Measurements from ENCODE around the gene PCYT2.
"Not testable (repeated sequence)": the region's sequence is repeated elsewhere in the genome, so short reads cannot be mapped to it uniquely, and the experiment has no call there.

PCYT2 gene

DNA sequence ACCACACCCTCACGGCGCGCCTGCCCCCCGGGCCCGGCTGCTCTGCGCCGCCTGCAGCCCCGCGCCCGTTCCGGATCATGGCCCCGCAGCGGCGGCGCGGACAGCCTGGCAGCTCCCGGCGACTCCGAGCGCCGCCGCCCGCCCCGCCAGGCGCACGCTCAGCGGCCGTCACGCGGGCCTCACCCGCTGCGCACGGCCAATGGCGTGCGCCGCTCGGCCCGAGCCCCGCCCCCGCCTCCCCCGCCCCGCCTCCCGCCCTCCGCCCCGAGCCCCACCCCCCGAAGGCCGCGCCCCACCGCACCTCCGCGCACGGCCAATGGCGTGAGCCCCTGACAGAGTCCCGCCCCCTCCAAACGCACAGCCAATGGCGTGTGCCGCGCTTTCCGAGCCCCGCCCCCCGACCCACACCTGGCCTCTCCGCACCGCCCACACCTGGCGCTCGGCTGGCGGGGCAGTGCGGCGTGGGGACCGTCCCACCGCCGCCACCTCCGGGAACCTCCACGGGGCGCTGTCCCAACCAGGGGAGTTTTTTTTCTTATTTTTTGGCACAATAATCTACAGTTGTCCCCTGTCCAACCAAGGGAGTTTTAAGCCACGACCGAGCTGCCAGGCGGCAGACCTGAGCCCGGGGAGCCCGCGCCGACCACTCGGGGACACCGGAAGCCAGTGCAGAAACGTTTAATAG is at the start of gene PCYT2:
Gene PCYT2 (minus strand): TSS at position 123 of the 685 bp plus-strand sequence. CDS start 44 bp downstream, at position 79.
- no peaks in the 10 kb centered on the region for H3K9me3 ChIP-seq (ENCODE audit: control insufficient read depth, insufficient read depth, low read length)
- H3K36me3 ChIP-seq (ENCODE audit: insufficient read depth, low read length): no peaks in the 10 kb centered on the region
- H3K4me1 ChIP-seq (ENCODE audit: insufficient read depth, low read length): peaks cover 4% of the 10 kb centered on the region; the same call in 1 of the 2 replicates
- peak within 1 kb of the TSS; percentile 94 for H3K9ac ChIP-seq (ENCODE audit: low read depth, low read length)

DNA sequence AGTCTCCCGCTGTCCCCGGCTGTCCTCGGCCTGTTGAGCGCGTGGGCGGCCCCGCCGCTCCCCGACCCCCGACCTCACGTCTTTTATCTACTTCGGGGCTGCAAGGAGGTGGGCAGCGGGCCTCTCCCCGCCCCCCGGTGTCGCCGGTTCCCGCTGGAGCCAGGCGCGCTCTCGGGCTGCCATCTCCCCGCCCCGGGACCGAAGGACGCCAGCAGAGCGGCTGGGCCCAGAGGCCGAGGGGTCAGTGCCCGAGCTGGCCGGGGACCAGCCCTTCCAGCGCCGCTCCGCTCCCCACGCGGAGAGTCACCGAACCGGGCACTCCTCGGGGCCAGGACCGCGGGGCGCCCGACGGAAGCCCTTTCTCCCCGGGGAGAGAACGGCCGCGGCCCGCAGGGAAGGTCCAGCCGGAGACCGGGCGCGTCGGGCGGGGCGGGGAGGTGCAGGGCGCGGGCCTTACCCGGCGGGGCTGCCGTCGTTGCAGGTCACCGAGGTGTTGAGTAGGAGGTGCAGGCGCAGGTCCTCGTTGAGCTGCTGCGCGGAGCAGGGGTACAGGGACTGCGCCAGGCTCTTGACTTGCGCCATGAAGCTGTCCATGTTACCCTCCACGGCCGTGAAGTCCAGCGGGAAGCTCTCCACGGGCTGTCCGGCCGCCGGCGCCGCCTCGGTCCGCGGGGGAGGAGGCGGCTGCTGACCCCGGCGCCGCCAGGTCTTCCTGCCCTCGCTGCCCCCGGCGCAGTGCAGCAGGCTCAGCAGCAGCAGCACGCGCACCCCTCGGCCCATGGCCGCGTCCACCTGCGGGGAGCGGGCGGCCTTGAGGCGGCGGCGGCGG is 49.1 kb upstream of the PCYT2 start:
- peaks cover 3% of the 10 kb centered on the region; the same call in 1 of the 2 replicates for H3K4me1 ChIP-seq (ENCODE audit: insufficient read depth, low read length)
- H3K9me3 ChIP-seq (ENCODE audit: control insufficient read depth, insufficient read depth, low read length): no peaks in the 10 kb centered on the region
- H3K36me3 ChIP-seq (ENCODE audit: insufficient read depth, low read length): no peaks in the 10 kb centered on the region
- peak overlapping the region; percentile 49; the same call in 1 of the 2 replicates for H3K9ac ChIP-seq (ENCODE audit: low read depth, low read length)

DNA sequence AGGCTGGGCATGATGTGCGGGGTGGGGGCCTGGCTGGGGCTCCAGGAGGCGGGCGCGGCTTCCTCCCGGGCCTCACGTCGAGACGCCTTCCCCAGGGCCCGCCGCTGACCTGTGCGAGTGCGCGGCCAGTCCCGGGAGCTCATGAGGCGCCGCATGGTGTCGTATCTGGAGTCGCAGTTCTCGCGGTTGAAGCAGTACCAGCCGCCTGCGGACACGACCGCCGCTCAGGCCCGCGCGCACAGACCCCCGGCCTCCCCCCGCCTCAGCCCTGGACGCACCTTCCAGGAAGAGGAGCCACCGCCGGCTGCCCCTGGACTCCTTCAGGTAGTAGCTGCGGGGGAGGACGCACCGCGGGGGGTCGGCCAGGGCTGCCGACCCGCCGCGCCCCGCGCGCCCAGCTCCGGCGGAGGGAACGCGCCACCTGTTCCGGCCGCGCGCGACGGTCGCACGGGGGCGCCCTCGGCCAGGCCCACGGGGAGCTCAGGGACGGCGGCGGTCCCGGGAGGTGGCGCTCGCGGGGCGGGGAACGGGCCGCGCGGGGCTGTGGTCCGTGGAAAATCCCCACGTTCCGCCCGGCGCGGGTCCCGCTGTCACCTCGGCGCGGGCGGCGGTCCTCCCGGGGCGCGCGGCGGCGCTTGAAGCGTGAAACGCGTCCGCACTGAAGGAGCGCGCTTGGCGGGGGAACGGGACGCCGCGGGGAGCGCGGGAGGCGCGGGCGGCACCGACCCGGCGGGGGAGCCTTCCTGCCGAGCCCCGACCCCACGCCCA is 48.3 kb upstream of the PCYT2 start:
- Histone ChIP-seq H3K4me1 (ENCODE audit: insufficient read depth, low read length) (peaks cover 3% of the 10 kb centered on the region; the same call in 1 of the 2 replicates), H3K9ac (ENCODE audit: low read depth, low read length) (peak overlapping the region; percentile 49; the same call in 1 of the 2 replicates), H3K36me3 (ENCODE audit: insufficient read depth, low read length) (no peaks in the 10 kb centered on the region), H3K9me3 (ENCODE audit: control insufficient read depth, insufficient read depth, low read length) (no peaks in the 10 kb centered on the region)

DNA sequence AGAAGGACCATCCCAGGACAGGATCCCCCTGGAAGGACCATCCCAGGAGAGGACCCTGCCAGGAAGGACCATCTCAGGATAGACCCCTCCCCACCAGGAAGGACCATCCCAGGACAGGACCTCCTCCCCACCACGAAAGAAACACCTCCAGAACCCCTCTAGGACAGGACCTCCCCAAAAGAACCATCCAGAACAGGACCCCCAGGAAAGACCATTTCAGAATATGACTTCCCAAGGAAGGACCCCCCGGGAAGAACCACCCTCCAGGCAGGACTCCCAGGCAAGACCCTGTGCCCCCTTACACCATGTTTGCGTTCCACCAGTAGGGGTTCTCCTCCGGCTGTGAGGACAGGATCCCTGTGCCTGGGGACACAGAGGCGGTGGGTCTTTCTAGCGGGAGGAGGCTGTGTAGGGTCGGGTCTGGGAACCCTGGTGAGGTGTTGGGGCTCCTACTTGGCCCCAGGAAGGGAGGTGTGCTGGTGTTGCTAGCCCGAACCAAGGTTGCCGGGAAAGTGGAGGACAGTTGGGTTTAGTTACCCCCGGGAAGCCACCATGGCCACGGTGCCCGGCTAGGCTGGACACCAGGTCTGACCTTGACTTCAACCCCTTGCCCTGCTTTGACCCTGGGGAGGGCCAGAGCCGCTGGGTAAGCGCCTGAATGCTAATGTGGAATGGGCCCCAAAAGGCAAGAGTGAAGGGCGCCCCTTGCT is 47.6 kb upstream of the PCYT2 start:
- Histone ChIP-seq H3K36me3 (ENCODE audit: insufficient read depth, low read length) (no peaks in the 10 kb centered on the region), H3K4me1 (ENCODE audit: insufficient read depth, low read length) (peaks cover 3% of the 10 kb centered on the region; the same call in 1 of the 2 replicates), H3K9ac (ENCODE audit: low read depth, low read length) (no peak overlapping the region; the same call in 1 of the 2 replicates)

DNA sequence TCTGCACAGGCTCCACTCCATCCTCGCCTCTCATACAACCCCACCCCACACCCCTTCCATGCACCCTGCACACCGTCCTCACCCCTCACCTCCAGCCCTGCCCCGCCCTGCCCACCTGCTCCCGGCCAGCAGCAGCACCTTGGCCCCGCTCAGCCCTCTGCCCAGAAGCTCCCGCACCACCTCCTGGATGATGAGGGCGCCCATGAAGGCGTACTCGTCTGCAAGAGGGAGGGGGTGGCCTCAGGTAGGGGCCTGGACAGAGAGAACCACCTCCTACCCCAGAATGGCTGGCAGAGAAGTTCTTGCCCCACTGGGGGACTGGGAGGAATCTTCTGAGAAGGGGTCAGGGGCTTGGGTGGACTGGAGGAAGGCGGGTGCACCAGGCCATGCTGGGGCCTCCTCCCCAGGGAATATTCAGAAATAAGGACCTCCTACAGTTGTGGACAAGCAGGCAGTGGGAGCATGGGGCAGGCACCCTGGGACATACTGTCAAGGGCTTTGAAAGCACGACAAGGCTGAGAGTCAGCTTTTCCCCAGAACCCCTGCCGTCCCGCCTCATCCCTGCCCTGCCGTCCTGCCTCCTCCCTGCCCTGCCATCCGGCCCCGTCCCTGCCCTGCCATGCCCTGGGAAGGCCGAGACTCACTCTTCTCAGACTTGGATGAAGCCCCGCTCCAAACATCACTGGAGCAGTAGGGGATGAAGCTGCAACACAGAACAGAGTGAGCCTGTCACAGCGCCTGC is 46.7 kb upstream of the PCYT2 start:
- Histone ChIP-seq H3K9ac (ENCODE audit: low read depth, low read length) (no peak overlapping the region), H3K36me3 (ENCODE audit: insufficient read depth, low read length) (no peaks in the 10 kb centered on the region), H3K4me1 (ENCODE audit: insufficient read depth, low read length) (peaks cover 3% of the 10 kb centered on the region; the same call in 1 of the 2 replicates), H3K9me3 (ENCODE audit: control insufficient read depth, insufficient read depth, low read length) (no peaks in the 10 kb centered on the region)

More for the DNA sequence above, 47.6 kb upstream of the PCYT2 start:
- H3K9me3 ChIP-seq (ENCODE audit: control insufficient read depth, insufficient read depth, low read length): no peaks in the 10 kb centered on the region

DNA sequence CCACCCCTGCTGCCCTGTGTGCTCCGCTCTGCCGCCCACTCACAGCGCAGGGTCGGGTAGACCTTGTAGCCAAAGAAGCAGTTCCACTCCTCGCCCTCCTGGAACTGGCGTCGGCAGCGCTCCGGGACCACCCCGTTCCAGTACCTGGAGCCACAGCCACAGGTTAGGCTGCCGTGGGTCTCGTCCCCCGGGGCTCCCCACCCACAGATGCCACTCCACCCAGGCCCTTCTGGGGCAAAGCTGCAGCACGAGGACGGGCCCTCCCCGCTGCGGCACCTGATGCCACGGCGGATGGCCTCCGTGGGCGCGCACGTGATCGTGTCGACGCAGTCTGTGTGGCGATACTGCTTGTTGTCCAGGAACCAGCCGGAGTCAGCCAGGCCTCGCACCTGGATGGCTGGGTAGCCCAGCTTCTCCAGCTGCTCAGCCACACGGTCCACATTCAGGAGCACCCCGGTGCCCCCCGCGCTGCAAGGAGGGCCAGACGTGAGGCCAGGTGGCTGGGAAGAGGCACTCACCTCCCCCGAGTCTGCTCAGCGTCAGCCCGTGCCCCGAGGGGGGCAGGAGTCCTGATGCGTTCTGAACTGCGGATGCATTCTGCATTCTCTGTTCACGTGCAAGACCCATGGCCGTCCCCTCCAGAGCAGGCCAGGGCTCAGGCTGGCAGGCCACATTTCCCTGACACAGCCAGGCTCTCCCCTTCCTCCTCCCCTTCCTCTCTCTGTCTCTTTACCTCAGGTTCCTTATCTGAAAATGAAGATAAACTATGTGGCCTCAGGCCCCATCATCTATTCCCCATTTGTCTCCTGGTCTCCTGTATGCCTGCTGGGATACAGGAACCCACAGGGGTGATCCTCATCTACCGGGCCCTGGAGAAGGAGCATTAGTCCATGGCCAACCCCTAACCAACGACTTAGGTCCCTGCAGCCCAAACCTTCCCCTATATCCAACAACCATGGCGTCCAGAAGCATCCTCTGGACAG is 45.7 kb upstream of the PCYT2 start:
- no peak overlapping the region for H3K9ac ChIP-seq (ENCODE audit: low read depth, low read length)
- H3K4me1 ChIP-seq (ENCODE audit: insufficient read depth, low read length): no peaks in the 10 kb centered on the region
- H3K9me3 ChIP-seq (ENCODE audit: control insufficient read depth, insufficient read depth, low read length): no peaks in the 10 kb centered on the region
- H3K36me3 ChIP-seq (ENCODE audit: insufficient read depth, low read length): no peaks in the 10 kb centered on the region

DNA sequence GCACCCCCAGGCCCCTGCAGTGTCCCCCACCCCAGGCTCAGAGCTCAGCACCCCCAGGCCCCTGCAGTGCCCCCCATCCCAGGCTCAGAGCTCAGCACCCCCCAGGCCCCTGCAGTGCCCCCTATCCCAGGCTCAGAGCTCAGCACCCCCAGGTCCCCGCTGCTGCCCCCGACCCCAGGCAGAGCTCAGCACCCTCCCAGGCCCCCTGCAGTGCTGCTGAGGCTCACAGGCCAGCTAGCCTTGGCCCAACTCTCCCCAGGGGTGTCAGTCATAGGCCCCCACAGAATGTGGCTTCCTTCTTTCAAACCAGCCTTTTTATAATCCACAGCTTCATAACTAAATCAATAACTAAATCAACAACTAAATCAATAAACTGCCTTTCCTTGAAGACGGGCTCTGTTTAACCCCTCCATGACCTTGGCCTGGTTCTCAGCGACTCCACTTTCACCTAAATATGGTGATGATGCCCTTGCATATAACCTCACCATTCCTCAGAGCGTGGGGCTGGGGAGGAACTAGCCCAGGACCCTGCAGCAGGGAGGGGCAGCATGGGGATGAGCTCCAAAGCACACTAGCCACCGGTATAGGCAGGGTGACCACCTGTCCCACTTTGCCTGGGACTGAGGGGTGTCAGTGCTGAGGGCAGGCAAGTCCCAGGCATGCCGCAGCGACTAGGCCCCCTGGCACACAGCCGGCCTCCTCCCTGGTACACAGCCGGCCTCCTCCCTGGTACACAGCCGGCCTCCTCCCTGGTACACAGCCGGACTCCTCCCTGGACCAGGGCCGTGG is 44.8 kb upstream of the PCYT2 start:
- Histone ChIP-seq H3K9ac (ENCODE audit: low read depth, low read length) (no peak overlapping the region), H3K36me3 (ENCODE audit: insufficient read depth, low read length) (no peaks in the 10 kb centered on the region)

DNA sequence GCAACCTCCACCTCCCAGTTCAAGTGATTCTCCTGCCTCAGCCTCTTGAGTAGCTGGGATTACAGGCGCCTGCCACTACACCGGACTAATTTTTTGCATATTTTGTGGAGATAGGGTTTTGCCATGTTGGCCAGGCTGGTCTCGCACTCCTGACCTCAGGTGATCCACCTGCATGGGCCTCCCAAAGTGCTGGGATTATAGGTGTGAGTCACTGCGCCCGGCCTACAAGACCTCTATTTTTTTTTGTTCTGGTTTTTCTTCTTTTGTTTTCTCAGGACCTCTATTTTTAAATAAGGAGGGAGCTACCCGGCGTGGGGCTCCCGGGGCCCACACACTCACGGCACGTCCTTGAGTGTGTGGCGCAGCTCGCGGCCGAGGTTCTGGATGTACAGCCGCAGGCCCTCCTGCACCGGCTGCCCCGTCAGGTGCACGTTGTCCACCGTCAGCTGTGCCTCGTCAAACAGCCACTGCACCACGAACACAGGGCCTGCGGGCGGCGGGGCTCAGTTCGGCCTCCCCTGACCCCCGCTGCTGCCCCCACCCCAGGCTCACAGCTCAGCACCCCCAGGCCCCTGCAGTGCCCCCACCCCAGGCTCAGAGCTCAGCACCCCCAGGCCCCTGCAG is 44.0 kb upstream of the PCYT2 start:
- H3K4me1 ChIP-seq (ENCODE audit: insufficient read depth, low read length): no peaks in the 10 kb centered on the region
- H3K9me3 ChIP-seq (ENCODE audit: control insufficient read depth, insufficient read depth, low read length): no peaks in the 10 kb centered on the region
- H3K9ac ChIP-seq (ENCODE audit: low read depth, low read length): no peak overlapping the region
- no peaks in the 10 kb centered on the region for H3K36me3 ChIP-seq (ENCODE audit: insufficient read depth, low read length)

More for the DNA sequence above, 44.8 kb upstream of the PCYT2 start:
- Histone ChIP-seq H3K4me1 (ENCODE audit: insufficient read depth, low read length) (no peaks in the 10 kb centered on the region), H3K9me3 (ENCODE audit: control insufficient read depth, insufficient read depth, low read length) (no peaks in the 10 kb centered on the region)

DNA sequence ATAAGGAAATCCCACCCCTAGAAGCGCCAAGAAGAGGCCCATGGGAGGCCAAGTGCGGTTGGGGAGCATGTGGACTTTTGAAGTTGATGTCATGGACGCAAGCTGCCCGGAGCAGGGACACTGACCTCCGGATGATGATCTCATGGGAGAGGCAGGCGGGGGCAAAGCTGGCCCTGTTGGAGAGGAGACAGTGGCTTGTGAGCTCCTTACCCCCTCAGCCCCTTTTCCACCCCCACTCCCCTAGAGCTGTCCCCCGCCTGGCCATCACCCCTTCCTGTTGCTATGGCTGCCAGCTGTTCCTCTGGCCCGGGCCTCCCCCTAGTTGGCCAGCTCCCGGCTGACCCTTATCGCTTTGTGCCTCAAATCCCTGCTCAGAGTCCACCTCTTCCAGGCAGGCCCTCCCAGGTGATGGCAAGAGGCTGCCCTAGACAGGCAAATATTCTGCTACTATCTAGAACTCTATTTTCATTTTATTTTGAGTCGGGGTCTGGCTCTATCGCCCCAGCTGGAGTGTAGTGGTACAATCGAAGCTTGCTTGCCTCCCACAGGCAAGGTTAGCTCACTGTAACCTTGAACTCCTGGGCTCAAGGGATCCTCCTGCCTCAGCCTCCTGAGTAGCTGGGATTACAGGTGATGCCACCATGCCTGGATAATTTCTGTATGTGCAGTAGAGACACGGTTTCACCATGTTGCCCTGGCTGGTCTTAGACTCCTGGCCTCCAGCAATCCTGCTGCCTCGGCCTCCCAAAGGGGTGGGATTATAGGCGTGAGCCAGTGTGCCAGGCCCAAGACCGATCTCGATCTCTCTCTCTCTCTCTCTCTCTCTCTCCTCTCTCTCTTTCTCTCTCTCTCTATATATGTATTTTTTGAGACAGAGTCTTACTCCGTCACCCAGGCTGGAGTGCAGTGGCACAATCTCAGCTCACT is 43.2 kb upstream of the PCYT2 start:
- no peaks in the 10 kb centered on the region for H3K36me3 ChIP-seq (ENCODE audit: insufficient read depth, low read length)
- H3K9me3 ChIP-seq (ENCODE audit: control insufficient read depth, insufficient read depth, low read length): no peaks in the 10 kb centered on the region
- no peak overlapping the region for H3K9ac ChIP-seq (ENCODE audit: low read depth, low read length)
- no peaks in the 10 kb centered on the region for H3K4me1 ChIP-seq (ENCODE audit: insufficient read depth, low read length)

DNA sequence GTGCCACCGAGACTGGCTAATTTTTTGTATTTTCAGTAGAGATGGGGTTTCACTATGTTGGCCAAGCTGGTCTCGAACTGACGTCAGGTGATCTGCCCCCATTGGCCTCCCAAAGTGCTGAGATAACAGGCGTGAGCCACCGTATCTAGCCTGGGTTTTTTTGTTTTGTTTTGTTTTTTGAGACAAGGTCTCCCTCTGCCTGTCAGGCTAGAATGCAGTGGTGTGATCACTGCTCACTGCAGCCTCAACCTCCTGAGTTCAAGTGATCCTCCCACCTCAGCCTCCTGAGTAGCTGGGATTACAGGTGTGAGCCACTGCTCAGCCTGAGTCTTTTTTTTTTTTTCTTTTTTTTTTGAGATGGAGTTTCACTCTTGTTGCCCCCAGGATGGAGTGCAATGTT is 42.2 kb upstream of the PCYT2 start:
- H3K36me3 ChIP-seq (ENCODE audit: insufficient read depth, low read length); H3K9ac ChIP-seq (ENCODE audit: low read depth, low read length); H3K9me3 ChIP-seq (ENCODE audit: control insufficient read depth, insufficient read depth, low read length); H3K4me1 ChIP-seq (ENCODE audit: insufficient read depth, low read length): not testable (repeated sequence)

DNA sequence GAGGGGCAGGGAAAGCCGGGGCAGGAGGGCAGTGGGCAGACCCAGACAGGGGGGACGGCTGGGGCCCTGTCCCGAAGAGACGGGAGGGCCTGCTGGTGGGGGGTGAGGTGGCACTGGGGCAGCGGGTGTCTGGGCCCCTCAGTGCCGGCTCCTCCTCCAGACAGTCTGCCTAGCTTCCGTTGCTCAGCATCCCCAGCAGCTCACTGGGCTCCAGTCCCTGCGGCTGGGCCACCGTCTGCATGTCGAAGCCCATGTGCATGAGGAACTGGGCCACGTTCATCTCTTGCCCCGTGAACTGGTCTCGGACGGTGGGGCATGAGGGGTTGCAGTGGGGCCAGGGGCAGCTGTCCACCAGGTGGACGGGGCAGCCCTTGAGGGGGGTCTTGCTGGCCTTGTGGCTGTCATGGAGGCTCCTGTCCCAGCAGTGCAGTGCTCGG is 41.6 kb upstream of the PCYT2 start:
- H3K36me3 ChIP-seq (ENCODE audit: insufficient read depth, low read length): no peaks in the 10 kb centered on the region
- H3K9ac ChIP-seq (ENCODE audit: low read depth, low read length): no peak overlapping the region
- no peaks in the 10 kb centered on the region for H3K4me1 ChIP-seq (ENCODE audit: insufficient read depth, low read length)

More for the DNA sequence above, 41.6 kb upstream of the PCYT2 start:
- no peaks in the 10 kb centered on the region for H3K9me3 ChIP-seq (ENCODE audit: control insufficient read depth, insufficient read depth, low read length)
